ENCODE data around the gene HMCN2.

DNA sequence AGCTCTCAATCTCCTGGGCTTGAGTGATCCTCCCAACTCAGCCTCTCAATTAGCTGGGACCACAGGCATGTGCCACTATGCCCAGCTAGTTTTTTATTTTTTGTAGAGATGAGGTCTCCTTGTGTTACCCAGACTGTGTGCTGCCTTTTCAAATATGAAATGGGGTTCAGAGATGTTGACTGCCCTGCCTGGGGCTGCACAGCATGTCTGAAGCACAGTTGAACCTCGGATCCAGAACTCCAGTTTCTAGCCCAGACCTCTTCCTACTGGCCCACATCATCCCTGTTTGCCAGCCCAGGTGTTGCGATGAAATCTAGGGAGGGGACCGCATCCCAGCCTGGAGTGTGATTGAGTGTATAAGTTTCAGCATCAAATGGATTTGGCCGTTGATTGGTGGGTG, 69.4 kb downstream of the HMCN2 start:
- TF ChIP-seq, protein P1, sequence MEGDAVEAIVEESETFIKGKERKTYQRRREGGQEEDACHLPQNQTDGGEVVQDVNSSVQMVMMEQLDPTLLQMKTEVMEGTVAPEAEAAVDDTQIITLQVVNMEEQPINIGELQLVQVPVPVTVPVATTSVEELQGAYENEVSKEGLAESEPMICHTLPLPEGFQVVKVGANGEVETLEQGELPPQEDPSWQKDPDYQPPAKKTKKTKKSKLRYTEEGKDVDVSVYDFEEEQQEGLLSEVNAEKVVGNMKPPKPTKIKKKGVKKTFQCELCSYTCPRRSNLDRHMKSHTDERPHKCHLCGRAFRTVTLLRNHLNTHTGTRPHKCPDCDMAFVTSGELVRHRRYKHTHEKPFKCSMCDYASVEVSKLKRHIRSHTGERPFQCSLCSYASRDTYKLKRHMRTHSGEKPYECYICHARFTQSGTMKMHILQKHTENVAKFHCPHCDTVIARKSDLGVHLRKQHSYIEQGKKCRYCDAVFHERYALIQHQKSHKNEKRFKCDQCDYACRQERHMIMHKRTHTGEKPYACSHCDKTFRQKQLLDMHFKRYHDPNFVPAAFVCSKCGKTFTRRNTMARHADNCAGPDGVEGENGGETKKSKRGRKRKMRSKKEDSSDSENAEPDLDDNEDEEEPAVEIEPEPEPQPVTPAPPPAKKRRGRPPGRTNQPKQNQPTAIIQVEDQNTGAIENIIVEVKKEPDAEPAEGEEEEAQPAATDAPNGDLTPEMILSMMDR (IDR thresholded peaks at IDR 0.05; ENCODE audit: extremely low read depth in 1 of 2, insufficient read depth in 1 of 2, low read depth in 1 of 2, low read length in 2 of 2), result no peak
- TF ChIP-seq POLR2A (IDR thresholded peaks at IDR 0.05; ENCODE audit: low read depth, low read length) (no peak), POLR2AphosphoS5 (IDR thresholded peaks at IDR 0.05; ENCODE audit: insufficient read depth, low read depth, low read length) (no peak), EZH2 (IDR thresholded peaks at IDR 0.05; ENCODE audit: borderline replicate concordance, low read depth, low read length, severe bottlenecking) (no peak), GATA2 (IDR thresholded peaks at IDR 0.05; ENCODE audit: insufficient read depth, insufficient read length, low read depth, low read length) (no peak), MYC (IDR thresholded peaks at IDR 0.05; ENCODE audit: low read depth, low read length) (no peak)
